Putamen (tissue), 1 donor: ENCODE results near the gene PLSCR1.
"Not testable (repeated sequence)": the region's sequence is repeated elsewhere in the genome, so short reads cannot be mapped to it uniquely, and the experiment has no call there.

Experiments
- DNase-seq: peaks from one replicate; pipeline ENCODE4 v3.0.0-alpha.2; 2016; ENCODE audit warnings: low spot score

Gene PLSCR1

GRCh38 chr3:146550070-146550615, 5.7 kb upstream of the PLSCR1 start:
- DNase-seq, result no peak

GRCh38 chr3:146547235-146547835, 2.9 kb upstream of the PLSCR1 start:
- no peak for DNase-seq

GRCh38 chr3:146546366-146546965, 2.1 kb upstream of the PLSCR1 start:
- no peak for DNase-seq

- DNase-seq, result no peak
Measured at GRCh38 chr3:146544929-146545528, 622 bp upstream of the PLSCR1 start.

GRCh38 chr3:146543461-146544001, 876 bp downstream of the PLSCR1 start:
- DNase-seq, result no peak

GRCh38 chr3:146542978-146543377, 1.4 kb downstream of the PLSCR1 start:
- DNase-seq, result no peak

GRCh38 chr3:146542179-146542578, 2.2 kb downstream of the PLSCR1 start:
- DNase-seq, result no peak

- no peak for DNase-seq
Measured at GRCh38 chr3:146540978-146541377, 3.4 kb downstream of the PLSCR1 start.

GRCh38 chr3:146540236-146540635, 4.2 kb downstream of the PLSCR1 start:
- DNase-seq, result no peak

- no peak for DNase-seq
Measured at GRCh38 chr3:146539315-146539714, 5.1 kb downstream of the PLSCR1 start.

- no peak for DNase-seq
Measured at GRCh38 chr3:146537603-146538002, 6.8 kb downstream of the PLSCR1 start.

- DNase-seq, result peak; percentile 11
Measured at GRCh38 chr3:146536681-146537080, 7.7 kb downstream of the PLSCR1 start.

- DNase-seq, result no peak
Measured at GRCh38 chr3:146532406-146532805, 12.0 kb downstream of the PLSCR1 start.

GRCh38 chr3:146530609-146531008, 13.8 kb downstream of the PLSCR1 start:
- DNase-seq, result no peak

- no peak for DNase-seq
Measured at GRCh38 chr3:146529021-146529420, 15.4 kb downstream of the PLSCR1 start.

GRCh38 chr3:146524961-146525360, 19.4 kb downstream of the PLSCR1 start:
- no peak for DNase-seq

- no peak for DNase-seq
Measured at GRCh38 chr3:146523531-146523930, 20.9 kb downstream of the PLSCR1 start.

GRCh38 chr3:146522174-146523158, 21.9 kb downstream of the PLSCR1 start:
- DNase-seq, result not testable (repeated sequence)

- no peak for DNase-seq
Measured at GRCh38 chr3:146521394-146521793, 23.0 kb downstream of the PLSCR1 start.

GRCh38 chr3:146519810-146520209, 24.6 kb downstream of the PLSCR1 start:
- DNase-seq, result no peak

- DNase-seq, result no peak
Measured at GRCh38 chr3:146517684-146518435, 26.5 kb downstream of the PLSCR1 start.
